Measurements from ENCODE around the gene RAB40B.

Gene RAB40B

GRCh38 chr17:82718986-82719685 lies 20.6 kb upstream of the RAB40B start:
- H3K4me2 ChIP-seq (ENCODE audit: low read length) = no peak overlapping the region
- H3K79me2 ChIP-seq (ENCODE audit: low read length) = peaks cover 23% of the 10 kb centered on the region
- H2AFZ ChIP-seq (ENCODE audit: low read depth, low read length) = no peak overlapping the region
- H4K20me1 ChIP-seq (ENCODE audit: insufficient read depth, low read length) = peaks cover 6% of the 10 kb centered on the region; the same call in 1 of the 2 replicates
- no peaks in the 10 kb centered on the region for H3K9me3 ChIP-seq (ENCODE audit: insufficient read depth, low read length)
- H3K27ac ChIP-seq (ENCODE audit: low read length) = no peak overlapping the region
- H3K36me3 ChIP-seq (replicated peaks; ENCODE audit: low read depth, low read length) = peaks cover 28% of the 10 kb centered on the region
- no peak overlapping the region for H3K9ac ChIP-seq (ENCODE audit: low read length)
- H3K4me3 ChIP-seq (ENCODE audit: low read length) = no peak overlapping the region
- H3K4me1 ChIP-seq (ENCODE audit: low read length) = peaks cover 14% of the 10 kb centered on the region
- TF ChIP-seq CTCF (IDR thresholded peaks at IDR 0.05; ENCODE audit: low read depth, low read length) = no peak
- TF ChIP-seq EZH2phosphoT487 (IDR thresholded peaks at IDR 0.05; ENCODE audit: low read depth) = no peak
- H3K27me3 ChIP-seq (ENCODE audit: low read depth, low read length) = no peaks in the 10 kb centered on the region

GRCh38 chr17:82716203-82717010 lies 17.9 kb upstream of the RAB40B start, which contains the start of gene FN3KRP:
Gene FN3KRP, plus strand, starts transcription at chr17:82716706. Its CDS starts 50 bp downstream, at chr17:82716756.
- peak within 1 kb of the TSS; percentile 80 for H3K9ac ChIP-seq (ENCODE audit: low read length)
- H2AFZ ChIP-seq (ENCODE audit: low read depth, low read length) = peak within 1 kb of the TSS; percentile 93
- H3K4me2 ChIP-seq (ENCODE audit: low read length) = peak within 1 kb of the TSS; percentile 93
- H3K27ac ChIP-seq (ENCODE audit: low read length) = peak within 1 kb of the TSS; percentile 26
- peaks cover 15% of the 10 kb centered on the region for H3K36me3 ChIP-seq (replicated peaks; ENCODE audit: low read depth, low read length)
- TF ChIP-seq CTCF (IDR thresholded peaks at IDR 0.05; ENCODE audit: low read depth, low read length) = no peak
- no peak for TF ChIP-seq EZH2phosphoT487 (IDR thresholded peaks at IDR 0.05; ENCODE audit: low read depth)
- peaks cover 14% of the 10 kb centered on the region for H3K4me1 ChIP-seq (ENCODE audit: low read length)
- no peaks in the 10 kb centered on the region for H3K9me3 ChIP-seq (ENCODE audit: insufficient read depth, low read length)
- no peaks in the 10 kb centered on the region for H3K27me3 ChIP-seq (ENCODE audit: low read depth, low read length)
- H3K79me2 ChIP-seq (ENCODE audit: low read length) = peaks cover 23% of the 10 kb centered on the region
- H4K20me1 ChIP-seq (ENCODE audit: insufficient read depth, low read length) = peaks cover 6% of the 10 kb centered on the region; the same call in 1 of the 2 replicates
- H3K4me3 ChIP-seq (ENCODE audit: low read length) = peak within 1 kb of the TSS; percentile 93

GRCh38 chr17:82713071-82713723 lies 14.7 kb upstream of the RAB40B start:
- no peak overlapping the region for H3K27ac ChIP-seq (ENCODE audit: low read length)
- no peak overlapping the region for H2AFZ ChIP-seq (ENCODE audit: low read depth, low read length)
- H3K9ac ChIP-seq (ENCODE audit: low read length) = no peak overlapping the region
- no peak overlapping the region for H3K4me3 ChIP-seq (ENCODE audit: low read length)
- no peaks in the 10 kb centered on the region for H3K36me3 ChIP-seq (replicated peaks; ENCODE audit: low read depth, low read length)
- peaks cover 16% of the 10 kb centered on the region for H3K79me2 ChIP-seq (ENCODE audit: low read length)
- H3K4me2 ChIP-seq (ENCODE audit: low read length) = no peak overlapping the region
- H3K9me3 ChIP-seq (ENCODE audit: insufficient read depth, low read length) = no peaks in the 10 kb centered on the region
- TF ChIP-seq EZH2phosphoT487 (IDR thresholded peaks at IDR 0.05; ENCODE audit: low read depth) (no peak), CTCF (IDR thresholded peaks at IDR 0.05; ENCODE audit: low read depth, low read length) (no peak)
- H3K4me1 ChIP-seq (ENCODE audit: low read length) = peaks cover 21% of the 10 kb centered on the region
- peaks cover 6% of the 10 kb centered on the region; the same call in 1 of the 2 replicates for H4K20me1 ChIP-seq (ENCODE audit: insufficient read depth, low read length)
- H3K27me3 ChIP-seq (ENCODE audit: low read depth, low read length) = no peaks in the 10 kb centered on the region
